ENCODE data around the gene HSD17B14. TPM values are rescaled to one million over a fixed set of nuclear protein-coding genes. Genes with fewer than 3 reads are reported as not detected.
A peak's percentile ranks its signal among the peaks of the same experiment; 100 is the strongest.

HSD17B14 gene
- total RNA-seq, 1 experiment from 2014 or later, result 3.9 TPM

DNA sequence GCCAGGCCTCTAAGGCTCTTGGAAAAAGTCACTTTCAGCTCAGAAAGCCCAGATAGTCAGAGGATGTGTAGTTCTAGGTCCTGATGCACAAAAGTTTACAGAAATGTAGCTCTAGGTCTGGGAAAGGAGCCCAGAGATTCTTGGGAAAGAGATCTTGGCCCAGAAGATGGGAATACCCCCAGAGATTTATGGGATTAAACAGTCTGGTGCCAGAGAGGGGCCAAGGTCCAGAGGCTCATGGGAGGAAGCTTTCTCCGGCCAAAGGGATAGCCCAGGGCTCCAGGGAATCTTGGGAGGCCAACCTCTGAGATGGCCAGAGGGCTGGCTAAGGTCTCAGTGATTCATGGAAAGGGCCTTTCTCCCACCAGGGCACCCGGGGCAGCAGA, 40.6 kb downstream of the HSD17B14 start:
- H3K4me2 ChIP-seq (ENCODE audit: low read length), result peak overlapping the region; percentile 59; the same call in 1 of the 2 replicates
- intact Hi-C loops (cut with micrococcal nuclease), result loop anchor here (1.0 kb wide), 1 partner anchor 40 kb away; no protein-coding TSS in a partner anchor
- ChIA-PET POLR2A (interaction anchor here (0.7 to 1.7 kb wide), 4 partner anchors 15 to 76 kb away, joined by 3 to 7 read pairs (median 5); partner anchors contain the start of genes BCAT2 and PPP1R15A), CTCF (interaction anchor here (0.6 to 3.0 kb wide), 30 partner anchors 10 to 403 kb away, joined by 3 to 38 read pairs (median 4); partner anchors contain the start of genes BCAT2, CA11, GYS1 and HSD17B14), RAD21 (ENCODE audit: low non-redundant PET in 1 of 2, low total read pairs in 2 of 2, uncharacterized antibody in 2 of 2, unreplicated experiment in 2 of 2) (interaction anchor here (0.5 to 1.4 kb wide), 11 partner anchors 15 to 429 kb away, joined by 3 to 6 read pairs (median 3); partner anchors contain the start of genes HSD17B14 (in 2 of the 2), BCAT2 (in 1 of the 2), GYS1 (in 1 of the 2) and RUVBL2 (in 1 of the 2))
- H3K79me2 ChIP-seq (ENCODE audit: insufficient read depth, low read length), result no peaks in the 10 kb centered on the region
- H4K20me1 ChIP-seq (ENCODE audit: insufficient read depth), result no peaks in the 10 kb centered on the region
- H3K36me3 ChIP-seq (ENCODE audit: control insufficient read depth in 1 of 2, insufficient read depth in 2 of 2, low read length in 2 of 2), result no peaks in the 10 kb centered on the region
- no peaks in the 10 kb centered on the region for H3K9me3 ChIP-seq (ENCODE audit: control insufficient read depth in 1 of 2, insufficient read depth in 1 of 2, low read depth in 1 of 2, low read length in 2 of 2)
- no peak overlapping the region for H3K9ac ChIP-seq (ENCODE audit: low read length)
- TF ChIP-seq ZFX (IDR thresholded peaks at IDR 0.05), result no peak
- TF ChIP-seq SP1 (IDR thresholded peaks at IDR 0.05; ENCODE audit: low read depth), result no peak
- no peak for TF ChIP-seq POLR2AphosphoS5 (IDR thresholded peaks at IDR 0.05; ENCODE audit: low read depth, low read length)
- TF ChIP-seq SRF (IDR thresholded peaks at IDR 0.05; ENCODE audit: low read depth), result no peak
- no peak for TF ChIP-seq EZH2 (IDR thresholded peaks at IDR 0.05)
- TF ChIP-seq, protein P1, sequence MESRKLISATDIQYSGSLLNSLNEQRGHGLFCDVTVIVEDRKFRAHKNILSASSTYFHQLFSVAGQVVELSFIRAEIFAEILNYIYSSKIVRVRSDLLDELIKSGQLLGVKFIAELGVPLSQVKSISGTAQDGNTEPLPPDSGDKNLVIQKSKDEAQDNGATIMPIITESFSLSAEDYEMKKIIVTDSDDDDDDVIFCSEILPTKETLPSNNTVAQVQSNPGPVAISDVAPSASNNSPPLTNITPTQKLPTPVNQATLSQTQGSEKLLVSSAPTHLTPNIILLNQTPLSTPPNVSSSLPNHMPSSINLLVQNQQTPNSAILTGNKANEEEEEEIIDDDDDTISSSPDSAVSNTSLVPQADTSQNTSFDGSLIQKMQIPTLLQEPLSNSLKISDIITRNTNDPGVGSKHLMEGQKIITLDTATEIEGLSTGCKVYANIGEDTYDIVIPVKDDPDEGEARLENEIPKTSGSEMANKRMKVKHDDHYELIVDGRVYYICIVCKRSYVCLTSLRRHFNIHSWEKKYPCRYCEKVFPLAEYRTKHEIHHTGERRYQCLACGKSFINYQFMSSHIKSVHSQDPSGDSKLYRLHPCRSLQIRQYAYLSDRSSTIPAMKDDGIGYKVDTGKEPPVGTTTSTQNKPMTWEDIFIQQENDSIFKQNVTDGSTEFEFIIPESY (IDR thresholded peaks at IDR 0.05; ENCODE audit: extremely low read depth, insufficient replicate concordance, low read length), result no peak
- TF ChIP-seq JUND (IDR thresholded peaks at IDR 0.05), result no peak
- no peak for TF ChIP-seq POLR2A (IDR thresholded peaks at IDR 0.05; ENCODE audit: borderline replicate concordance, extremely low read depth, insufficient read depth, insufficient read length)
- TF ChIP-seq ELF1 (IDR thresholded peaks at IDR 0.05; ENCODE audit: borderline replicate concordance, low read depth), result no peak
- TF ChIP-seq, protein P2, sequence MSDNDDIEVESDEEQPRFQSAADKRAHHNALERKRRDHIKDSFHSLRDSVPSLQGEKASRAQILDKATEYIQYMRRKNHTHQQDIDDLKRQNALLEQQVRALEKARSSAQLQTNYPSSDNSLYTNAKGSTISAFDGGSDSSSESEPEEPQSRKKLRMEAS (IDR thresholded peaks at IDR 0.05), result no peak
- TF ChIP-seq RAD21 (IDR thresholded peaks at IDR 0.05; ENCODE audit: low read depth), result no peak
- no peak for TF ChIP-seq SIN3A (IDR thresholded peaks at IDR 0.05; ENCODE audit: low read depth)
- TF ChIP-seq, protein P3, sequence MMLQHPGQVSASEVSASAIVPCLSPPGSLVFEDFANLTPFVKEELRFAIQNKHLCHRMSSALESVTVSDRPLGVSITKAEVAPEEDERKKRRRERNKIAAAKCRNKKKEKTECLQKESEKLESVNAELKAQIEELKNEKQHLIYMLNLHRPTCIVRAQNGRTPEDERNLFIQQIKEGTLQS (IDR thresholded peaks at IDR 0.05), result no peak
- TF ChIP-seq YY1 (IDR thresholded peaks at IDR 0.05; ENCODE audit: extremely low read depth, insufficient replicate concordance, low read depth, low read length), result no peak
- H2AFZ ChIP-seq (ENCODE audit: low read depth, low read length, poor library complexity, severe bottlenecking), result no peak overlapping the region
- H3K4me3 ChIP-seq (replicated peaks in 1 of 2; ENCODE audit: low read depth in 1 of 2, low read length in 2 of 2), result no peak overlapping the region
- peak overlapping the region; percentile 26 for H3K27ac ChIP-seq (ENCODE audit: low read depth, low read length)
- DNase-seq (ENCODE audit: low read depth, low spot score) (no peak), ATAC-seq (peak; percentile 7; the same call in 1 of the 2 replicates)
- no peaks in the 10 kb centered on the region for H3K9me2 ChIP-seq (ENCODE audit: insufficient read depth)
- no TSS peak for BruUV-seq (replicated peaks)
- no peaks in the 10 kb centered on the region for H3K27me3 ChIP-seq (ENCODE audit: insufficient read depth, low read length)
- H3K4me1 ChIP-seq (ENCODE audit: control insufficient read depth in 1 of 2, insufficient read depth in 2 of 2, low read length in 2 of 2), result peaks cover 0 to 11% of the 10 kb centered on the region in 2 experiments; a peak in 1 of 4 replicates

Data from HCT116 (cell line).